ENCODE measurements around the gene AGBL1. TPM values are rescaled to one million over a fixed set of nuclear protein-coding genes. Genes with fewer than 3 reads are reported as not detected.

The AGBL1 gene
- total RNA-seq, 1 donor from 2014 or later, result 0.07 TPM

DNA sequence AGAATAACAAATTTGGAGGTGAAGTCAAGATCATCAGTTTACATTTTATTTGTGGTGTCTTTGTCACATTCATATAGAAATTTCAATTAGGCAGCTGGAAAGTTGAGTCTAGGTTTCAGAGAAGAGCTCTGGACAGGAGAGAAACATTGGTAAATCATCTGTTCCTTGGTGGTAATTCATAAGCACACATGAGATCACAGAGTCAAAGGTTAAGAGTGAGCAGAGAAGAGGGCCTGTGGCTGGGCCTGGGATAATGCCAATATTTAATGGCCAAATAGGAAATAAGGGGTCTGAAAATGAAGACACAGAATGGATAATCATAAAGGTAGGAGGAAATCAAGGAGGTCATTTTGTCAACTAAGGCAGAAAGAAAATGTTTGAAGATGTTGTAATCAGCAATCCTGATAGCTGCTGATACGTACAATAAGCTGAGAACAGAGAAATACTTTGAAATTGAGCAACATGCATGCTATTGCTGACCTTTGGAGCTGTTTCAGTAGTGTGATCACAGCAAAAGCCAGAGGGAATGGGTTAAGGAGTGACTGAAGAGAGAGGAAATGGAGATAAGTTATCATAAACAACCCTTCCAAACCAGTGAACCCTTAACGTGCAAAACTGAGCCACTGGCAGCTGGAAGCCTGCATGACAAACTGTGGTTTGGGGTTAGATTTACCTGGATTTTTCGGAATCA lies 692.8 kb downstream of the AGBL1 start:
- Mint-ChIP-seq H3K4me1 (ENCODE audit: unreplicated experiment) (peaks cover 24% of the 10 kb centered on the region), H3K27ac (peak overlapping the region; percentile 4), H3K9me3 (no peaks in the 10 kb centered on the region), H3K27me3 (peaks cover 3% of the 10 kb centered on the region), H3K36me3 (no peaks in the 10 kb centered on the region), H3K4me3 (no peak overlapping the region)
- TF ChIP-seq, protein P1, sequence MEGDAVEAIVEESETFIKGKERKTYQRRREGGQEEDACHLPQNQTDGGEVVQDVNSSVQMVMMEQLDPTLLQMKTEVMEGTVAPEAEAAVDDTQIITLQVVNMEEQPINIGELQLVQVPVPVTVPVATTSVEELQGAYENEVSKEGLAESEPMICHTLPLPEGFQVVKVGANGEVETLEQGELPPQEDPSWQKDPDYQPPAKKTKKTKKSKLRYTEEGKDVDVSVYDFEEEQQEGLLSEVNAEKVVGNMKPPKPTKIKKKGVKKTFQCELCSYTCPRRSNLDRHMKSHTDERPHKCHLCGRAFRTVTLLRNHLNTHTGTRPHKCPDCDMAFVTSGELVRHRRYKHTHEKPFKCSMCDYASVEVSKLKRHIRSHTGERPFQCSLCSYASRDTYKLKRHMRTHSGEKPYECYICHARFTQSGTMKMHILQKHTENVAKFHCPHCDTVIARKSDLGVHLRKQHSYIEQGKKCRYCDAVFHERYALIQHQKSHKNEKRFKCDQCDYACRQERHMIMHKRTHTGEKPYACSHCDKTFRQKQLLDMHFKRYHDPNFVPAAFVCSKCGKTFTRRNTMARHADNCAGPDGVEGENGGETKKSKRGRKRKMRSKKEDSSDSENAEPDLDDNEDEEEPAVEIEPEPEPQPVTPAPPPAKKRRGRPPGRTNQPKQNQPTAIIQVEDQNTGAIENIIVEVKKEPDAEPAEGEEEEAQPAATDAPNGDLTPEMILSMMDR (conservative IDR thresholded peaks at IDR 0.05), result no peak
- no peak for DNase-seq (ENCODE audit: extremely low spot score, unreplicated experiment)

DNA sequence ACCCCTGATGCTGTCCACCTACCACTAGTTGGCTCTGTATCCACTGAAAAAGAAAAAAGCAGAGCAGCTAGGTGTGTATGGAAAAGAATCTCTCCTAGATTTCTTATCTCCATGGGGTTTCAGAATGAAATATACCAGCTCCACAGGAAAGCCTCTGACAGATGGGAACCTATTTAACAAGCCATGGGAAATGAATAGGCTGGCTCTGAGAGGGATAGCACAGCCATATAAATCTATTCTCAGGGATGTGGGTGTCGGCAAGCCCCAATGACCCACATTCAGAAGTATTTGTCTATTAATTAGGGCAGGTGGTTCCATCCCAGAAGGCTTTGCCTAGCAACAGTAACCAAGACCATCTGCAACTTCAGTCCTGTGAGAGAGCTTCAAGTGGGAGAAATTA lies 694.1 kb downstream of the AGBL1 start:
- no peak overlapping the region for H3K4me3 Mint-ChIP-seq
- TF ChIP-seq, protein P1 (conservative IDR thresholded peaks at IDR 0.05), result no peak
- peaks cover 19% of the 10 kb centered on the region for H3K4me1 Mint-ChIP-seq (ENCODE audit: unreplicated experiment)
- H3K27me3 Mint-ChIP-seq, result peaks cover 3% of the 10 kb centered on the region
- H3K9me3 Mint-ChIP-seq, result no peaks in the 10 kb centered on the region
- H3K27ac Mint-ChIP-seq, result no peak overlapping the region
- H3K36me3 Mint-ChIP-seq, result no peaks in the 10 kb centered on the region
- no peak for DNase-seq (ENCODE audit: extremely low spot score, unreplicated experiment)

DNA sequence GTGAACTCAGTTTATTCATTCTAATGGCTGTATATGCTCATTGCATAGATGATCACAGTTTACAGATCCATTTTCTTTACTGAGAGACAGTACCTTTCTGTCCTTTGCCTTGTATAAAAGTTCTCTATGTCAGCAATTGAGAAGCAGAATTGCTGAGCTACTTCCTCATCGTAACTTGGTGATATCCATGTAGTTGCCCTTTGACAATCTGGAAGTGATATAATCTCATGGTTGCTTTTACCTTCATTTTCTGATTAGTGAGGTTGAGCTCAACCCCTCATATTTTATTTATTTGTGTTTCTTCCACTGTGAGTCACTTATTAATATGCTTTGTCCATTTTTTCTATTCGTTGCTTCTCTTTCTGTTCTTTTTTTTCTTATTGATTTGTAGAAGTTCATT lies 696.5 kb downstream of the AGBL1 start:
- Mint-ChIP-seq H3K27me3 (no peaks in the 10 kb centered on the region), H3K4me1 (ENCODE audit: unreplicated experiment) (peaks cover 19% of the 10 kb centered on the region), H3K36me3 (no peaks in the 10 kb centered on the region), H3K4me3 (no peak overlapping the region), H3K9me3 (no peaks in the 10 kb centered on the region), H3K27ac (no peak overlapping the region)
- TF ChIP-seq, protein P1 (conservative IDR thresholded peaks at IDR 0.05), result no peak
- DNase-seq (ENCODE audit: extremely low spot score, unreplicated experiment), result no peak

- Mint-ChIP-seq H3K27me3 (peaks cover 3% of the 10 kb centered on the region), H3K4me1 (ENCODE audit: unreplicated experiment) (peaks cover 5% of the 10 kb centered on the region), H3K36me3 (no peaks in the 10 kb centered on the region), H3K9me3 (no peaks in the 10 kb centered on the region), H3K4me3 (no peak overlapping the region), H3K27ac (no peak overlapping the region)
- TF ChIP-seq, protein P1 (conservative IDR thresholded peaks at IDR 0.05), result no peak
- DNase-seq (ENCODE audit: extremely low spot score, unreplicated experiment), result no peak
Measured at GRCh38 chr15:86796521-86796920, 716.9 kb downstream of the AGBL1 start.

- H3K36me3 Mint-ChIP-seq, result no peaks in the 10 kb centered on the region
- no peak for DNase-seq (ENCODE audit: extremely low spot score, unreplicated experiment)
- H3K27me3 Mint-ChIP-seq, result peaks cover 3% of the 10 kb centered on the region
- H3K27ac Mint-ChIP-seq, result no peak overlapping the region
- TF ChIP-seq, protein P1 (conservative IDR thresholded peaks at IDR 0.05), result no peak
- peaks cover 5% of the 10 kb centered on the region for H3K4me1 Mint-ChIP-seq (ENCODE audit: unreplicated experiment)
- H3K4me3 Mint-ChIP-seq, result no peak overlapping the region
- H3K9me3 Mint-ChIP-seq, result no peaks in the 10 kb centered on the region
Measured at GRCh38 chr15:86797135-86797534, 717.5 kb downstream of the AGBL1 start.

Measured in type B pancreatic cell (in vitro differentiated cells).